DMS53 (cell line): ENCODE results near the gene PLEKHA1.
A peak's percentile ranks its signal among the peaks of the same experiment; 100 is the strongest.

ENCODE experiments used
- DNase-seq: peaks from one replicate; lab custom pipeline; 2025; lab: John Stamatoyannopoulos, UW

PLEKHA1 gene

DNA sequence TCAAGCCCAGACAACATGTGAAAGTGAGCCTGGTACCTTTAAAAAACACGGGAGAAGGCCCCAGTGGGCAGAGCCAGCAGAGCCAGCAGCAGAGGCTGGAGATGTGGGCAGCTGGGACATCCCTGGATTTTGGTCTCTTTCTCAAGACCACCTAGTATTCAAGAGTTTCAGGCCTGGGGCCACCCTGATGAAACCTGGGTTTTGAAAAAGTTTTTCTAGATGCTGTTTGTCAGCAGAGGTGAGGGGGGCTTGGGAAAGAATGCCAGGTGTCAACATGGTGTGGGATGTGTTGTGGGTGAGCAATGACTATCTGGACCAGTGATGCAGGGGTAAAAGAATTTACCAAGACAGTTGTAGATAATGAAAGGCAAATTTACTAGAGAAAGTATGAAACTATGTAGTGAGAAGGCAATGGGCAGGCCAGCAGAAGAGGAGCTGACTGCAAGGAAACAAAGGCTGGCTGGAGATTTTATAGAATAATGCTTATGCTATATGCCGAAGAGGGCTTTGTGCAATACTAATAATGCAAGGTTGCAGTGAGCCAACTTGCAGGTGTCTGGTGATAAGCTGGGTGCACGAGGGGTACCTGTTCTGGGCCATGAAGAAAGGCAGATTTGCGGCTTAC lies 28.1 kb upstream of the PLEKHA1 start:
- no peak for DNase-seq

GRCh38 chr10:122347170-122347841 lies 27.2 kb upstream of the PLEKHA1 start:
- peak; percentile 31 for DNase-seq

DNA sequence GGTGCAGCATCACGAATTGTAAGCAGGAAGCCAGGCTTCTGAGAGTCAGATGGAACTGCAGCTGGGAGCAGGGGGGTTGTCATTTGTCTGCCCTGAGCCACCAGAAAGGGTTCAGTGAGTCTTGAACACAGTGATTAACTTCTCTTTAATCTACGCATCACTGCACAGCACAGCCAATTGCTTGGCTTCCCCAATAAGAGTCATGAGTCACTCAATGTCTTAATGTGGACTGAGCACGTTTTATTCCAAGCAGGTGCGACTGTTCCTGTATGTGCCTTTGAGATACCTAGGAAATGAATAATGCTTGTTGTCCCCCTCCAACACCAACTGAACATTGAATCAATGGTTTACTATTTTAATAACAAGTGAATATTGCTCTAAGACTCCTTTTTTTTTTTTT lies 26.0 kb upstream of the PLEKHA1 start:
- DNase-seq: peak; percentile 91

DNA sequence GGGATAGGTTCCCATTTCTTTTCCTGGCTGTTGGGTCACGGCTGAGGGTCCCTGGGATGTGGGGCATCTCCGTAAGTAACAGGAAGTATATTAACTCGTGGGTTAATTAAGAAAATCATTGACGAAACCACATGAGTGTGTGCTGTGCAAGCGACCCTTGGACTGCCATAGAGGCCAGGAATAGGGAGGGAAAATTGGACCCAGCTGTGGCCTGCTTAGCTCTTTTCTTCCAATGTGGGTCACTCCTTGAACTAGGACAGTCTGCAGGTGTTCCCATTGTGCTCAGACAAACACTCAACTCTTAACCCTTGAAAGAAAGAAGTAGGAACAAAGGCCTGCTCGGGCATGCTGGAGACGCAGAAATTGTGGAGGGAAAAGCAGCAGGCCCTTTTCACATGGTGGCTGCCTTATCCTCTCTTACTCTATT lies 25.6 kb upstream of the PLEKHA1 start:
- DNase-seq: peak; percentile 77

DNA sequence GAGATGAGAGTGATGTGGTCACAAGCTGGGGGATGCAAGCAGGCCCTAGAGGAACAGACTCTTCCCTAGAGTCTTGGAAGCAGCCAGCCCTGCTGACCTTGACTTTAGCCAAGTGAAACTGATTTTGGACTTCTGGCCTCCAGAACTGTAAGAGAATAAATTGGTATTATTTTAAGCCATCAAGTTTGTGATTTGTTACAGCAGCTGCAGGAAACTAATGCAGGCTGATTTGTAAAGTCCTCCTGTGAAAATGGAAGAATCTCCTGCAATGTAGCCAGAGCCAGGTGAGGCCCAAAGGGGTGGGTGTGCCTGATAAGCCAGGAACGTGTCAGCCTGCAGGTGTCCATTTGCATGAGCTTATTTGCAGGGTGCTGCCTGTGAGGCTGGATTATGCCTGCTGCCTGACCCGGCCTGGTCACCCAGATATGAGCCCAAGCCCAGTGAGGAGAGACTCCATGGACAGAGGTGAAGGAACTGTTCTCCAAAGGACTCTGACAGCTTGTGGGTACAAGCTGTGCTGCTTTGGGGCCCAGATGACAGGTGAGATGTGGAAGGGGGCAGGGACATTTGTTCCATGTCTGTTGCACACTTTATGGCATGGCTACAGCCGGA lies 24.6 kb upstream of the PLEKHA1 start:
- peak; percentile 50 for DNase-seq

GRCh38 chr10:122350893-122351292 lies 23.6 kb upstream of the PLEKHA1 start:
- no peak for DNase-seq

DNA sequence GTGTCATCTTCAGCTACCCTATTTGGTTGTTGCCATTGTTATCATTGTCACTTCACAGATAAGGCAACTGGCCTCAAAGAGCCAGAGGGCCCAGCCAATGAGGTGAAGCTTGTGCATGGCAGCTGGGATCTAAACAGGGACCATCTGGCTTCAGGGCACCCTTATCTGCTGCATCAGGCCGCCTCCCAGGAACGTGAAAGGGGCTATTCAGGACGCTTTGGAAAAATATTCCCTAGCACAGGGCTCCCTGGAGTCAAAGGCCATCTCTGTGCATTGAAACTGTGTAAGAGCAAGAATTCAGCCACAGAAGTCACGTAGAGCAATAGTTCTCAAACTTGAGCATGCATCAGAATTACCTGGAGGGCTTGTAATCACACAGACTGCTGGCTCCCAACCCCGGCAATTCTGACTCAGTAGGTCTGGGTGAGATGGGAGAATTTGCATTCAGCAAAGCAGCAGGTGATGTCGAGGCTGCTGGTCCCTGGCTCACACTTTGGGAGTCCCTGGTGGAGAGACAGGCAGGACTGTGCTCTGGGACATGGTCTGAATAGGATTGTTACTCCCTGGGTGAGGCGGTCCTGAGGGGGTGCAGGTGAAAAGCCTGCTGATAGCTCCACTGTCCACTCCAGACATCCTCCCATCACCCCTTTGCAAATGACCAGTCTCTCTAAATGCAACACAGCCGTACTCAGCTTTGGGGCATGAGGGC lies 21.5 kb upstream of the PLEKHA1 start:
- DNase-seq: no peak

DNA sequence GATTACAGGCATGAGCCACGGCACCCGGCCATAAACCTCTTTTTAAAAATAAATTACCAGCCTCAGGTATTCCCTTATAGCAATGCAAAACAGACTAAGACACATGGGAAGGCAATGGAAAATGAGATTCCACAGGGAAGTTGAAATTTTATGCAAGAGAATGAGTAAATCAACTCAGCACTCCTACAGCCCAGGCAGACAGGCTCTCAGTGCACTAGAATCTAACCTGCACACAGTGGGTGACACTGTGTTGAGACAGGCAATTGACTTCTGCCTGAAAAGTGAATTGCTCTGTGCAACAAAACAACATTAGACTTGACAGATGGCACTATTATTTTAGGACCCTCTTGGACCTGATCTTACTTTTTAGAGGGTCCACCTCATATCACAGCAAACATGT lies 20.1 kb upstream of the PLEKHA1 start:
- DNase-seq: no peak

DNA sequence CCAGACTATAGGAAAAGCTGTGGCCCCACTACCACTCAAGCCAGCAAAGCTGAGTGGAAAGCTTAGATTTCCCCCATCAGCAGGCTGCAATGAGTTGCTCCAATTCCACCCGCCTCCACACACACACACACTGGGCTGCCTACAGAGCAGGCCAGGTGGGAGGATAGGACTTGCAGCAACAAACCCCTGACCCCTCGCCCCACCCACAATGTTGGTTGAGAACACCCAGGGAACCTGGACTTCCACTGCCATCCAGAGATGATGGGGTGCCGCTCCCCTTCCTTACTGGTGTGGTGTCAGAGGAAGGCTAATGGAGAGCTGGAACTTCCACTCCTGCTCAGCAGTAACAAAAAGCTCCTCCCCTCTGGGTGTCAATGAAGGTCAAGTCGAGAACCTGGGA lies 16.8 kb upstream of the PLEKHA1 start:
- DNase-seq: no peak

DNA sequence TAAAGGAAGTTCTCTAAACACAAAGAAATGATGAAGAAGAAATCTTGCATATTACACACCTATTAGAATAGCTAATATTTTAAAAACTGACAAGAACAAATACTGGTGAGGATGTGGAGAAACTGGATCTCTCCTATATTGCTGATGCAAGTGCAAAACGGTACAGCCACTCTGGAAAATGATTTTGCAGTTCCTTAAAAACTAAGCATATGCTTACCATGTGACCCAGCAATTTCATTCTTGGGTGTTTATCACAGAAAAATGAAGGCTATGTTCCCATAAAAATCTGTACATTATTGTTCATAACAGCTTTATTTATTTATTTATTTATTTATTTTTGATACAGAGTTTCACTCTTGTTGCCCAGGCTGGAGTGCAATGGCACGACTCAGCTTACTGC lies 14.9 kb upstream of the PLEKHA1 start:
- DNase-seq: no peak

- no peak for DNase-seq
These were observed 13.5 kb upstream of the PLEKHA1 start for GRCh38 chr10:122361046-122361445.

DNA sequence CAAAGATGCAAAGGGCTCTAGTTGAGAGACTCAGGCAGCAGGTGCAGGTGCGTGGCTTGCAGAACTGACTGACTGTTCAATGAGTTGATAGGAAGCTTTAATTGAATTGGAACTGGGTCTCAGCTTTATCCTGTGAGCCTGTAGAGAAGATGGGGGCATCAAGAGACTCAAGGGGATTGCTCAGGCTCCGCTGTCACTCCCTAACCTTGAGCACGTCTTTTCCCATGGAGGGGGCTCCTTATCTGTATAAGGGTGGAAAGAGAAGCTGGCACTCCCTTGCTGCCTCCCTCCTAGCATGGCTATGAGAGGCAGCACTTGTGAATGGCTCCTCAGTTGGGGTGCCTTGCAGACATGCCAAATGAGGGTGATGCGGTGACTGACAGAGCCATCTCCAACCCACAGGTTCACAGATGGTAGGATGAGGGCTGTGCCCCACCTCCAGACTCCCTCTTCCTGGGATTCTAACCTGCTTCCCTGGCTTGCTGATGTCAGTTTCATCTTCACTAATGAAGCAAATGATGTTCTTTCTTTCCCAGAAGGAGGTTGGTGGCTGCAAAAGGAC lies 12.4 kb upstream of the PLEKHA1 start:
- DNase-seq: no peak

DNA sequence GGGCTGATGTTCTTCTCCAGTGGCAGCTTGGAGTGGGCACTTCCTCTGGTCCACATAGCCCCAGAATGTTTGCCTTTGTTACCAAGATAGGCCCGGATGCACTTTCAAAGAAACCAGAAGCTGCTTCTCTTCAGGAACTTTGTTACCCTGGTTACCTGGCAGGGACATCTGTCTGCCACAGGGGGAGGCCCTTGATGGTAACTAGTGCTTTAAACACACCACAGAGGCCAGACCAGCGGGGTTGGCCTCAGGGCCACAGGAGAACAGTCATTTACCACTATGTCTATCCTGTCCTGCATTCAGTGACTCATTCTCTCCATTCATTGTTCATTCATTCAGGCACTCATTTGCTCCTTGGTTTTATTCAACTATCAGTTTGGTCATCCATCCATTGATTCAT lies 11.9 kb upstream of the PLEKHA1 start:
- peak; percentile 65 for DNase-seq

GRCh38 chr10:122363311-122363710 lies 11.2 kb upstream of the PLEKHA1 start:
- DNase-seq: no peak

DNA sequence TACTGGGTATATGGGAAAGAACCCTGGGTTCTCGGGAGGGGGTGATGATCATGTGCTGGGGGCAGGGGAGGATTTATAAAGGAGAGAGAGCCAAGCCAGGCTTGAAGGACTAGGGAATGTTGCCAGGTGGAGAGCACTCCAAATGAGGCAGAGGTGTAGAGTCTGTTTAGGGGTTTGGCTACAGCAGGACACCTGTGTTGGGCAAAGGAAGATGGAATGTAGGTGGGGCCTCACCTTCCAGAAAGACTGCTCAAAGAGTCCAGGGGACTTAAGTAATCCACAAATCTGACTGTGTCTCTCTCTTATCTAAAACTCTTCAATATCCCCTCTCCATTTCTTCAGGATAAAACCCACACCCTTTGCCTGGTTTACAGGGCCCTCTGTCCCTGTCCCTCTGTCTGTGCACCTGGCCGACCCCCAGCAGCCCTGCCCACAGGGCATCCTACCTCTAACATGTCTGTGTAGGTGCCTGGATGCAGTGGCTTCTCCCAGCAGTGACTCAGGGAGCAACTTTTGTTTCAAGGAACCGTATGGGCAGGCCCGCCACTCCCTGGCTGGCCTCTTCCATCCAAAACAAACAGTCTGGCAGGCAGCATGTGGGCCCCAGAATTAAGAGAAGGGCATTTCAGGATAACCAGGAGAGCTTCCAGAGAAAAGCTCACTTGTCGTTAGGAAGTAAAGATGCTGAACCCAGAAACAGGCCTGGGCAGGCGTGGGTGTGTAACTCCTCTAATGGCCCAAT lies 10.6 kb upstream of the PLEKHA1 start:
- DNase-seq: no peak

DNA sequence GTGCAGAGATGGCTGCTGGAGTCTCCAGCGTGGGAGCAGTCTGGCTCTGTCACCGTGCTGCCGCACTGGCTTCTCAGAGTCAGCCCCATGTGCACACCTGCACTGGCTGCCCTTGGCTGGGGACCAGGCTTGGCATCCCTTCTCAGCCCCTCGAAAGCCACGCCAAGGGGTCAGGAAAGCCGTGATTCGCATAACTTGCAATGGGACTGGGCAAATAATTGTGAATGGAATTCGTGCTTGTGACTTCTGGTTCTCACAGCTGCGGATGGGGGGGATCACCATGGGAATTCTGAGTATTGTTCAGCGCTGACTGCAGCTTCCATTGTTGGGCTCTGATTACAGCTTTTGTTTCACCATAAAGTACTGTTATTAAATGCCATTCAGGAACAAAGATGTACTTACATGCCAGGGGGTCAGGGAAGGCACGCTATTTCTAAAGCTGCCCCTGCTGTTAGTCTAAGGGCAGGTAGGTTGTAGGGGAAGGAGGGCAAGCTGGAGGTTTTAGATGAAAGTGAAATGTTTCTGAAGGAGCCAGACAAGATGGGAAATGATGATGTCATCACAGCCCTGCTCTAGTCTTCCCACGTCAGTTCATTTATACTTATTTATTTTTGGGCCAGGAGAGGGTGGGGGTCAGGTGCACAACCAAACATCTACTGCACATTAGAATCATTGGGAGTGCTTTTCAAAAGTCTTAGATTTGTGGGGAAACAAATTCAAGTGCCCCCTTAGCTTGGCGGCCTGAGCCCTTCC lies 5.8 kb upstream of the PLEKHA1 start:
- DNase-seq: no peak

DNA sequence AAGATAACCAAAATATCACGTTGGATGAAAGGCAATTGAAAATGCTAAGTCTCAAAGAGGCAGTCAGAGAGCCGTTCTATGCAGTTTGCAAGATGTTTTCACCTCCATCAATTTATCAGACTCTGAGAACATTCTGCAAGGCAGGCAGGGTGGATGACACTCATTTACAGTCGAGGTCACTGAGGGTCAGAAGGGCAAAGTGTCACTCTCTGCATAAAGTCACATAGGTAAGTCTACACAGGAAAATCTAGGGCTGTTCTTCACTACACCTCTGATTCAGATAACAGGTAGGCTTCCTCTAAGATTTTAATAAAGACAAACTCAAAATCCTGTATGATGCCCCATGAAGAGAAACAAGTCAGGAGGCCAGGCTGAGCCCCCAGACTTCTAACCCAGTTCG lies 1.4 kb upstream of the PLEKHA1 start:
- no peak for DNase-seq

DNA sequence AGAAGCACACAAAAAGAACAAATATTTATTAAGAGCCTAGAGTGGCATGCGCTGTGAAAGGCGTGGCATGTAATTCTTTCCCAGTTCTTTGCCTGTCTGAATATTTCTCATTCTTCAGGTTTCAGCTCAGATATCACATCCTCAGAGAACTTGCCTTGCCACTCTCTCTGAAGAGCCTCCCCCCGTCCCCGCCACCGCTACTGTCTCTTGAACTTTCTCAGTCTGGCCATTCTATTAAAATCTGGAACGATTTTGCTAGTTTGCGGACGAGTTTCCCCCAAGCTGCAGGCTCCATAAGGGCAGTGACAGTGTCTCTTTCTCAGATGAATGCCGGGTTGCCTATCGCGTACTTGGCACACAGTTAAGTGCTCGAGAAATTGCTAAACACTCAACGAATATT lies 787 bp upstream of the PLEKHA1 start:
- peak; percentile 59 for DNase-seq

DNA sequence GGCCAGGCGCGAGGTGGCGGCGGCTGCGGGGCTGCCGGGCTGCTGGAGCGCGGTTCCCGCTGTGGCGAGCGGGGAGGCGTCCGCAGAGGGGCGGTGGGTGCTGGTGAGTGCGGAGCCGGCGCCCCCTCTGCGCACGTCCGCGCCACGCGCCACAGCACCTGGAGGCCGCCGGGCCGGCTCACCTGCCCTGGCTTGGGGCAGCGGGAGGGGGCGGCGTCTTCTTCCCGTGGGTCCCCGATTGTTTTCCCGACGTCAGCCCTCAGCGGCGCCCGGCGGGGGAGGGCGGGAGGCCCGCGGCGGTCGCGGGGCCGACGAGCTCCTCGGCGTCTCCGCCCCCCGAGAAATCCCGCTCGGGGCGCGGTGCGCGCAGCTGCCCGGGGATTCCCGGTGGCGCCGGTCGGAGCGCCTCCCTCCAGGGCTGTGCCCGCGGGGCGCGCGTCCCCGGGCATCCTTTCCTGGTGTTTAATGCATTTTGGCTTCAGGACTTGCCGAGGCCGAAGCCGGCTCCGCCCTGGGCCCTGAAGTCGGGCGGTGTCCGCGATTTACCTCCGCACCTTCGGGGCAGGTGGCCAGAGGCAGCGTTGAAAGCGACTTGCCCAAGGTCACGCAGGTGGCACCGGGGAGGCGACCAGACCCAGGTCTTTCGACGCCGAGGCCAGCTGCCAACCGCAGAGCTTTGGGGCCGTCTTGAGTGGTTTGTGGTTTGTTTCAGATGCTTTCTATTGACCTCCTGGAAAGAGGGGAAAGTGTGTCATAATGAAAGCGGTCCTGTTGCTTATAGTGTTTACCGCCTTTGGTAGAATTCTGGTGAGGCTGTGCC lies 561 bp downstream of the PLEKHA1 start:
- DNase-seq: peak; percentile 88

GRCh38 chr10:122375679-122376160 lies 1.2 kb downstream of the PLEKHA1 start:
- DNase-seq: peak; percentile 40
